Tongue (tissue), 2 donors: ENCODE results near the gene NCBP1. TPM values are rescaled to one million over a fixed set of nuclear protein-coding genes. Genes with fewer than 3 reads are reported as not detected.
A peak's percentile ranks its signal among the peaks of the same experiment; 100 is the strongest.
"Not testable (repeated sequence)": the region's sequence is repeated elsewhere in the genome, so short reads cannot be mapped to it uniquely, and the experiment has no call there.

Experiments used
- DNase-seq: peaks from one replicate; pipeline ENCODE4 v3.0.0-alpha.2; 2015
- total RNA-seq: library from RNA; depleted of rRNA; stranded (reverse); fragments of >200 nt; gene quantifications from one replicate; pipeline ENCODE4 v1.2.3, GENCODE V29; 2014

The NCBP1 gene
- 50.6 TPM for total RNA-seq

- peak; percentile 99 for DNase-seq
These were observed at the start of gene NCBP1, which contains the start of gene TSTD2 for GRCh38 chr9:97632985-97633858. NCBP1 (plus strand) TSS chr9:97633821; CDS start chr9:97633882, 61 bp downstream. TSTD2 (minus strand) TSS chr9:97633368; CDS start chr9:97627562, 5,806 bp downstream.

- not testable (repeated sequence) for DNase-seq
These were observed 48.8 kb upstream of the NCBP1 start for GRCh38 chr9:97584778-97585177.

- DNase-seq: not testable (repeated sequence)
These were observed 46.7 kb upstream of the NCBP1 start for GRCh38 chr9:97586909-97587308.

GRCh38 chr9:97591535-97591934, 42.1 kb upstream of the NCBP1 start:
- DNase-seq: no peak

- DNase-seq: no peak
These were observed 41.5 kb upstream of the NCBP1 start for GRCh38 chr9:97592126-97592525.

GRCh38 chr9:97593960-97594359, 39.7 kb upstream of the NCBP1 start:
- DNase-seq: no peak

- peak; percentile 59 for DNase-seq
These were observed 39.2 kb upstream of the NCBP1 start for GRCh38 chr9:97594381-97594921.

- no peak for DNase-seq
These were observed 36.7 kb upstream of the NCBP1 start for GRCh38 chr9:97596906-97597305.

- peak; percentile 87 for DNase-seq
These were observed 34.9 kb upstream of the NCBP1 start for GRCh38 chr9:97598461-97599288.

GRCh38 chr9:97599314-97599846, 34.2 kb upstream of the NCBP1 start:
- DNase-seq: no peak

- no peak for DNase-seq
These were observed 32.9 kb upstream of the NCBP1 start for GRCh38 chr9:97600531-97601227.

- no peak for DNase-seq
These were observed 32.3 kb upstream of the NCBP1 start for GRCh38 chr9:97601228-97601898.

- no peak for DNase-seq
These were observed 31.2 kb upstream of the NCBP1 start for GRCh38 chr9:97602430-97602829.

GRCh38 chr9:97604901-97605645, 28.5 kb upstream of the NCBP1 start:
- DNase-seq: peak; percentile 53

- DNase-seq: peak; percentile 83
These were observed 18.1 kb upstream of the NCBP1 start for GRCh38 chr9:97615439-97616072.

- no peak for DNase-seq
These were observed 15.6 kb upstream of the NCBP1 start for GRCh38 chr9:97617939-97618416.

GRCh38 chr9:97620063-97620462, 13.6 kb upstream of the NCBP1 start:
- not testable (repeated sequence) for DNase-seq

- not testable (repeated sequence) for DNase-seq
These were observed 11.1 kb upstream of the NCBP1 start for GRCh38 chr9:97622483-97622882.

GRCh38 chr9:97623946-97624345, 9.7 kb upstream of the NCBP1 start:
- no peak for DNase-seq

GRCh38 chr9:97625620-97626019, 8.0 kb upstream of the NCBP1 start:
- DNase-seq: no peak
